MM.1S (cell line): ENCODE results near the gene SF3A2.
A peak's percentile ranks its signal among the peaks of the same experiment; 100 is the strongest.

ENCODE experiments used
- DNase-seq: peaks from one replicate; pipeline ENCODE4 v3.0.0-alpha.2; 2015
- H2AFZ ChIP-seq: fragments of 300-600 bp; sonication (generic); 2 replicates; pipeline ENCODE4 v1.6.0; 2016; ENCODE audit warnings: antibody characterized with exemption, low read length
- H3F3A ChIP-seq: fragments of 300-600 bp; sonication (generic); 2 replicates; pipeline ENCODE4 v1.6.1; 2016; ENCODE audit warnings: mild to moderate bottlenecking, antibody characterized with exemption, low read length, moderate library complexity, mixed read lengths; ENCODE audit not compliant: insufficient read depth
- H3K27ac ChIP-seq: fragments of 300-600 bp; sonication (generic); 2 replicates; pipeline ENCODE4 v1.5.1; 2016; ENCODE audit warnings: mild to moderate bottlenecking, low read length
- H3K27me3 ChIP-seq: fragments of 300-600 bp; sonication (generic); replicated peaks from 2 replicates; pipeline ENCODE4 v1.6.0; 2016; ENCODE audit warnings: low read length; ENCODE audit not compliant: insufficient read depth
- H3K36me3 ChIP-seq: fragments of 300-600 bp; sonication (generic); replicated peaks from 2 replicates; pipeline ENCODE4 v1.6.1; 2016; ENCODE audit warnings: mild to moderate bottlenecking, low read length, mixed read lengths; ENCODE audit not compliant: insufficient read depth
- H3K4me1 ChIP-seq: fragments of 300-600 bp; sonication (generic); 2 replicates; pipeline ENCODE4 v1.6.1; 2016; ENCODE audit warnings: low read length, mixed read lengths
- H3K4me2 ChIP-seq: fragments of 300-600 bp; sonication (generic); 2 replicates; pipeline ENCODE4 v1.6.0; 2016; ENCODE audit warnings: low read depth, low read length
- H3K4me3 ChIP-seq: fragments of 300-600 bp; sonication (generic); 2 replicates; pipeline ENCODE4 v1.5.1; 2016; ENCODE audit warnings: low read length, mixed read lengths
- H3K79me2 ChIP-seq: fragments of 300-600 bp; sonication (generic); 2 replicates; pipeline ENCODE4 v1.6.1; 2016; ENCODE audit warnings: mixed run types, low read length, mixed read lengths
- H3K9ac ChIP-seq: fragments of 300-600 bp; sonication (generic); 2 replicates; pipeline ENCODE4 v1.6.1; 2016; ENCODE audit warnings: low read length, mixed read lengths
- H3K9me2 ChIP-seq: fragments of 300-600 bp; sonication (generic); replicated peaks from 2 replicates; pipeline ENCODE4 v1.6.1; 2016; ENCODE audit warnings: mild to moderate bottlenecking, low read length, mixed read lengths; ENCODE audit not compliant: insufficient read depth
- H3K9me3 ChIP-seq: fragments of 300-600 bp; sonication (generic); replicated peaks from 2 replicates; pipeline ENCODE4 v1.6.1; 2016; ENCODE audit warnings: mild to moderate bottlenecking, low read length, mixed read lengths; ENCODE audit not compliant: insufficient read depth
- H4K20me1 ChIP-seq: fragments of 300-600 bp; sonication (generic); 2 replicates; pipeline ENCODE4 v1.6.1; 2016; ENCODE audit warnings: mild to moderate bottlenecking, low read length, moderate library complexity, mixed read lengths; ENCODE audit not compliant: insufficient read depth
- EZH2 ChIP-seq: fragments of 300-600 bp; sonication (generic); optimal IDR thresholded peaks from 2 replicates; pipeline ENCODE3; 2017; ENCODE audit warnings: low read depth, mild to moderate bottlenecking, antibody characterized with exemption, low read length, mixed read lengths
- EZH2phosphoT487 ChIP-seq: fragments of 300-600 bp; sonication (generic); IDR thresholded peaks from 2 replicates; pipeline ENCODE4 v1.6.1; 2018; ENCODE audit warnings: antibody characterized with exemption, low read length
- TF ChIP-seq, protein P1 (sequence below): fragments of 300-600 bp; sonication (generic); IDR thresholded peaks from 2 replicates; pipeline ENCODE4 v1.5.1; 2016; ENCODE audit warnings: antibody characterized with exemption, low read length, mixed read lengths

SF3A2 gene

GRCh38 chr19:2288818-2289713 is 52.4 kb downstream of the SF3A2 start:
- Histone ChIP-seq H3K27ac (peak overlapping the region; percentile 29; the same call in 1 of the 2 replicates), H3K36me3 (no peaks in the 10 kb centered on the region), H4K20me1 (no peaks in the 10 kb centered on the region), H3K27me3 (peaks cover 4% of the 10 kb centered on the region; the same call in 1 of the 2 replicates), H3K9me3 (no peaks in the 10 kb centered on the region), H3K4me3 (peak overlapping the region; percentile 68), H3K79me2 (no peaks in the 10 kb centered on the region), H3K4me1 (peaks cover 7% of the 10 kb centered on the region), H3K4me2 (peak overlapping the region; percentile 88), H3K9ac (peak overlapping the region; percentile 50; the same call in 1 of the 2 replicates), H2AFZ (peak overlapping the region; percentile 73), H3F3A (no peaks in the 10 kb centered on the region), H3K9me2 (no peaks in the 10 kb centered on the region)
- TF ChIP-seq, protein P1, sequence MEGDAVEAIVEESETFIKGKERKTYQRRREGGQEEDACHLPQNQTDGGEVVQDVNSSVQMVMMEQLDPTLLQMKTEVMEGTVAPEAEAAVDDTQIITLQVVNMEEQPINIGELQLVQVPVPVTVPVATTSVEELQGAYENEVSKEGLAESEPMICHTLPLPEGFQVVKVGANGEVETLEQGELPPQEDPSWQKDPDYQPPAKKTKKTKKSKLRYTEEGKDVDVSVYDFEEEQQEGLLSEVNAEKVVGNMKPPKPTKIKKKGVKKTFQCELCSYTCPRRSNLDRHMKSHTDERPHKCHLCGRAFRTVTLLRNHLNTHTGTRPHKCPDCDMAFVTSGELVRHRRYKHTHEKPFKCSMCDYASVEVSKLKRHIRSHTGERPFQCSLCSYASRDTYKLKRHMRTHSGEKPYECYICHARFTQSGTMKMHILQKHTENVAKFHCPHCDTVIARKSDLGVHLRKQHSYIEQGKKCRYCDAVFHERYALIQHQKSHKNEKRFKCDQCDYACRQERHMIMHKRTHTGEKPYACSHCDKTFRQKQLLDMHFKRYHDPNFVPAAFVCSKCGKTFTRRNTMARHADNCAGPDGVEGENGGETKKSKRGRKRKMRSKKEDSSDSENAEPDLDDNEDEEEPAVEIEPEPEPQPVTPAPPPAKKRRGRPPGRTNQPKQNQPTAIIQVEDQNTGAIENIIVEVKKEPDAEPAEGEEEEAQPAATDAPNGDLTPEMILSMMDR = no peak
- TF ChIP-seq EZH2 (no peak), EZH2phosphoT487 (no peak)
- no peak for DNase-seq

DNA sequence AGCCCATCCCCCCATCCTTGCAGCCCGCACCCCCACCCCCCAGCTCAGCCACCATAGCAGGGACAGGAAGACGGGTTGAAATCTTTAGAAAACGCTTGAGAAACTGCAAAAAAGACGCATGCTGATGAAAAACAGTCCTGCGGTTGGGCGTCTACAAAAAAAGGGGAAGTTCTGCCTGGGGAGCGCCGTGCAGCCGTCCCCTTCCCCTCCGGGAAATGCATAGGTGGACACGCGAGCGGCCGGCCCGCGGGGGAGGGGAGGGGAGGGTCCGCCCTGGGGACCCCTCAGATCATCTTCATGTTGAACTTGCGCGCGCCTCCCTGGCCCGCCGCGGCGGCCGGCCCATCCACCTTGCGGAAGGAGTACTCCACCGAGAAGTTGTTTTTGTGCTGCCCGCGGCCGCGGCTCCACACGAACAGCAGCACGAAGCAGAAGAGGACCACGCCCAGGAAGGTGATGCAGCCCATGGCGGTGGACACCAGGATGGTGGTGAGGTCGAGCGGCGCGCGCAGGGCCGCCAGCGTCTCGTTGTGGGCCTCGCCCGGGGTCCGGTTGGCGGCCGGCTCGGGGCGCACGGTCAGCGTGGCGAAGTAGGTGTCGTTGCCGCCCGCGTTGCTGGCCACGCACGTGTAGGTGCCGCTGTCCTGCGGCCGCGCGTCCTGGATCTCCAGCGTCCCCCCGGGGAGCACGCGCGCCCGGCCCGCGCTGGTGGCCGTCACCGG is 53.3 kb downstream of the SF3A2 start:
- Histone ChIP-seq H3F3A (no peaks in the 10 kb centered on the region), H3K9ac (peak overlapping the region; percentile 50; the same call in 1 of the 2 replicates), H3K4me2 (peak overlapping the region; percentile 88), H3K4me3 (peak overlapping the region; percentile 68), H4K20me1 (no peaks in the 10 kb centered on the region), H3K4me1 (peaks cover 7% of the 10 kb centered on the region), H3K27me3 (peaks cover 4% of the 10 kb centered on the region; the same call in 1 of the 2 replicates), H3K27ac (peak overlapping the region; percentile 29; the same call in 1 of the 2 replicates), H2AFZ (peak overlapping the region; percentile 73), H3K36me3 (no peaks in the 10 kb centered on the region), H3K79me2 (no peaks in the 10 kb centered on the region), H3K9me2 (no peaks in the 10 kb centered on the region), H3K9me3 (no peaks in the 10 kb centered on the region)
- peak; percentile 58 for DNase-seq
- no peak for TF ChIP-seq EZH2
- no peak for TF ChIP-seq EZH2phosphoT487
- TF ChIP-seq, protein P1 = no peak

GRCh38 chr19:2290441-2291184 is 54.0 kb downstream of the SF3A2 start:
- Histone ChIP-seq H3K36me3 (no peaks in the 10 kb centered on the region), H3K4me3 (0 out of 2 replicates have a peak overlapping the region, but pooled peaks have one; percentile 68), H3K9ac (no peak overlapping the region), H3K4me1 (peaks cover 7% of the 10 kb centered on the region), H3K9me3 (no peaks in the 10 kb centered on the region), H3K27me3 (peaks cover 4% of the 10 kb centered on the region; the same call in 1 of the 2 replicates), H3F3A (no peaks in the 10 kb centered on the region), H3K4me2 (peak overlapping the region; percentile 88; the same call in 1 of the 2 replicates), H4K20me1 (no peaks in the 10 kb centered on the region), H3K9me2 (no peaks in the 10 kb centered on the region), H2AFZ (0 out of 2 replicates have a peak overlapping the region, but pooled peaks have one; percentile 15), H3K79me2 (no peaks in the 10 kb centered on the region), H3K27ac (no peak overlapping the region)
- TF ChIP-seq EZH2 = no peak
- TF ChIP-seq EZH2phosphoT487 = no peak
- TF ChIP-seq, protein P1 = no peak
- DNase-seq = no peak
